NCI-H2196 (cell line): ENCODE results near the gene MRNIP.
"Not testable (repeated sequence)": the region's sequence is repeated elsewhere in the genome, so short reads cannot be mapped to it uniquely, and the experiment has no call there.

ENCODE experiments used
- DNase-seq: peaks from one replicate; lab custom pipeline; 2025; ENCODE audit not compliant: unreplicated experiment; lab: John Stamatoyannopoulos, UW

Gene MRNIP

GRCh38 chr5:179840766-179841165 is 17.9 kb downstream of the MRNIP start:
- no peak for DNase-seq

GRCh38 chr5:179840321-179840720 is 18.3 kb downstream of the MRNIP start:
- no peak for DNase-seq

DNA sequence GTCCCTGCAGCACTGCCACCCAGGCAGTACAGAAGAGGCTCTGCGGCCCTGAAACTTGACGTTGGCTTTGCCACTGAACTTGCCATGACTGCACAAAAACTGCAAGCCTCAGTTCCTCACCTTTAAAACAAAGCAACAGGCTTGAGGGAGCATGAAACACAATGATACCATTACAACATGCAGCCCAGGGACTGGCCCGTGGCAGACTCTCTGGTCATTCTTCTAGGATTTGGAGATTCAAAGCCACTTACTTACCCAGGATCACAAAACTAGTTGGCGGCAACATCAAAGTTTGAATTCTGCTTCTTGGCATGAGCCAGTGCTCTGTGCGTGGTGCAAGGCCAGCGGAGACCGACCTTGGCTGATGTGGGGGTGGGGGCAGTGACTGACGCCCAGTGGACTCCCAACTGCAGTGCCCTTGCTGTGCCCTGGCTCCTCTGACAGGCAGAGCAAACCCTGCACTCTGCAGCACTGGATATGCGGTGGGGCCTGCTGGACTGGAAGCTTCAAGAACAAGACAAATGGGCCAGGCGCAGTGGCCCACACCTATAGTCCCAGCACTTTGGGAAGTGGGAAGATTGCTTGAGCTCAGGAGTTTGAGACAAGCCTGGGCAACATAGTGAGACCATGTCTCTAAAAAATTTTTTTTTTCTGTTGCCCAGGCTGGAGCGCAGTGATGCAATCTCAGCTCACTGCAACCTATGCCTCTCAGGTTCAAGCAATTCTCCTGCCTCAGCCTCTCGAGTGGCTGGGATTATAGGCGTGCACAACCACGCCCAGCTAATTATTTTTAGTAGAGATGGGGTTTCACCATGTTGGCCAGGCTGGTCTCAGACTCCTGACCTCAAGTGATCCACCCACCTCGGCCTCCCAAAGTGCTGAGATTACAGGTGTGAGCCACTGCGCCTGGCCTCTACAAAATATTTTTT is 19.0 kb downstream of the MRNIP start:
- DNase-seq: no peak

DNA sequence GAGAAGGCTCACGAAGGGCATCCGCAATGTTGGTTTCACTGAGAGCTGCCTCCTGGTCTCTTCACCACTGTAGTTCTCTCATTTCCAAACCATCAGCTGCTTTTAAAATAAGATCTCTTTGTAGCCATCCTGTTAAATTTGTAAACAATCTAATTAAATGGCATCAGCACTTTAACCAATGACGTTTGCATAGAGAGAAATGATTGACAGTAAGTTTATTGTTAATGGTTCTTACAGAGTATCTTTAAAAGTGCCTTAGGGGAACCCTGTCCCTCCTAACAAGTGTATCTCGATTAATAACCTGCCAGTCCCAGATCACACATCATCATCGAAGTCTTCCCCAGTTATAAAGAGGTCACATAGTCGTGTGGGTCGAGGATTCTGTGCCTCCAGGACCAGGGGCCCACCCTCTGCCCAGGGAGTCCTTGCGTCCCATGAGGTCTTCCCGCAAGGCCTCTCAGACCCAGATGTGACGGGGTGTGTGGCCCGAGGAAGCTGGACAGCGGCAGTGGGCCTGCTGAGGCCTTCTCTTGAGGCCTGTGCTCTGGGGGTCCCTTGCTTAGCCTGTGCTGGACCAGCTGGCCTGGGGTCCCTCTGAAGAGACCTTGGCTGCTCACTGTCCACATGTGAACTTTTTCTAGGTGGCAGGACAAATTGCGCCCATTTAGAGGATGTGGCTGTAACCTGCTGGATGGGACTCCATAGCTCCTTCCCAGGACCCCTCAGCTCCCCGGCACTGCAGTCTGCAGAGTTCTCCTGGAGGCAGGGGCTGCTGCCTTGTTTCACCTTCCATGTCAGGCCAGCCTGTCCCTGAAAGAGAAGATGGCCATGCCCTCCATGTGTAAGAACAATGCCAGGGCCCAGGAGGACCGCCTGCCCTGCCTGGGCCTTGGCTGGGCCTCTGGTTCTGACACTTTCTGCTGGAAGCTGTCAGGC is 21.3 kb downstream of the MRNIP start:
- no peak for DNase-seq

DNA sequence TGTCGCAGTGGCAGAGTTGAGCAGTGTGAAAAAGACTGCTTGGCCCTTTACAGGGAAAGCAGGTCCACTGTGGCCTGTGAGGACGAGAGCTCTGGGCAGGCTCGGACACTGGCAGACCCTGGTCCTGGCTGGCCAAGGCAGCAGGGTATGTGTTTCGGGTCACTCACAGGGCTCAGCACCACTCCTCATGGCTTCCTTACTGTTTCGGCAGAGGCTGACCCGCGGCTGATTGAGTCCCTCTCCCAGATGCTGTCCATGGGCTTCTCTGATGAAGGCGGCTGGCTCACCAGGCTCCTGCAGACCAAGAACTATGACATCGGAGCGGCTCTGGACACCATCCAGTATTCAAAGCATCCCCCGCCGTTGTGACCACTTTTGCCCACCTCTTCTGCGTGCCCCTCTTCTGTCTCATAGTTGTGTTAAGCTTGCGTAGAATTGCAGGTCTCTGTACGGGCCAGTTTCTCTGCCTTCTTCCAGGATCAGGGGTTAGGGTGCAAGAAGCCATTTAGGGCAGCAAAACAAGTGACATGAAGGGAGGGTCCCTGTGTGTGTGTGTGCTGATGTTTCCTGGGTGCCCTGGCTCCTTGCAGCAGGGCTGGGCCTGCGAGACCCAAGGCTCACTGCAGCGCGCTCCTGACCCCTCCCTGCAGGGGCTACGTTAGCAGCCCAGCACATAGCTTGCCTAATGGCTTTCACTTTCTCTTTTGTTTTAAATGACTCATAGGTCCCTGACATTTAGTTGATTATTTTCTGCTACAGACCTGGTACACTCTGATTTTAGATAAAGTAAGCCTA is 22.2 kb downstream of the MRNIP start:
- no peak for DNase-seq

DNA sequence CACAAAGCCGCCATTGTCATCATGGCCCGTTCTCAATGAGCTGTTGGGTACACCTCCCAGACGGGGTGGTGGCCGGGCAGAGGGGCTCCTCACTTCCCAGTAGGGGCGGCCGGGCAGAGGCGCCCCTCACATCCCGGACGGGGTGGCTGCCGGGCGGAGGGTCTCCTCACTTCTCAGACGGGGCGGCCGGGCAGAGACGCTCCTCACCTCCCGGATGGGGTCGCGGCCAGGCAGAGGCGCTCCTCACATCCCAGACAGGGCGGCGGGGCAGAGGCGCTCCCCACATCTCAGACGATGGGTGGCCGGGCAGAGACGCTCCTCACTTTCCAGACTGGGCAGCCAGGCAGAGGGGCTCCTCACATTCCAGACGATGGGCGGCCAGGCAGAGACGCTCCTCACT is 23.7 kb downstream of the MRNIP start:
- DNase-seq: not testable (repeated sequence)

DNA sequence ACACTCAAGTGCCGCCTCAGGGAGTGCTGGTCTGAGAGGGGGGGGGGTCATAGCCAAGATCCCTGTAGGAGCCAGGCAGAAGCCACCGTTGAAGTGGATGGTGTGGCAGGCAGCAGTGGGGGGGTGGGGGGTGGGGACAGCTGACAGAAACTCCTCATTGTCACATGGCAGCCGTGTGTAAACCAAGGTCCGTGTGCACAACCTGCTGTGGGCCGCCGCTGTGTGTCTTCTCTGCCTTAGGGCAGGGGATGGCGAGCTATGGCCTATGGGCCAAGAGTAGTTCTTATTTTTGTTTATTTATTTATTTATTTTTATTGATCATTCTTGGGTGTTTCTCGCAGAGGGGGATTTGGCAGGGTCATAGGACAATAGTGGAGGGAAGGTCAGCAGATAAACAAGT is 24.5 kb downstream of the MRNIP start:
- no peak for DNase-seq

DNA sequence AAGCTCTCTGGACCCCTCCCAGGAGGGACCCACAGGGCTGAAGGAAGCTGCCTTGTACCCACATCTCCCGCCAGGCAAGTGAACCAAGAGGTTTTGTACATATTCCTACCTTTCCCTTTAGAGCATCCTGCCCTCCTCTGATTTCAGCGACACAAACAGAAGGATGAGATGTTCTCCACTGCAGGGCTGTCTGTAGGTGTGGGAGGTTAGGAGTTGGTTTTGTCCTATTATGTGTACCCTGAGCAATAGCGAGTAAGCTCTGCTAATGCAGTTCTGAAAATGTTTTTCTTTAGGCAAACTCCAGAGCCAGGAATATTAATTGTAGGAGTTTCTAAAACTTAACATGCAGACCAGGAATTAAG is 24.9 kb downstream of the MRNIP start:
- no peak for DNase-seq

- no peak for DNase-seq
These were observed 25.4 kb downstream of the MRNIP start for GRCh38 chr5:179833056-179833708.

- no peak for DNase-seq
These were observed 26.4 kb downstream of the MRNIP start for GRCh38 chr5:179832039-179832745.

DNA sequence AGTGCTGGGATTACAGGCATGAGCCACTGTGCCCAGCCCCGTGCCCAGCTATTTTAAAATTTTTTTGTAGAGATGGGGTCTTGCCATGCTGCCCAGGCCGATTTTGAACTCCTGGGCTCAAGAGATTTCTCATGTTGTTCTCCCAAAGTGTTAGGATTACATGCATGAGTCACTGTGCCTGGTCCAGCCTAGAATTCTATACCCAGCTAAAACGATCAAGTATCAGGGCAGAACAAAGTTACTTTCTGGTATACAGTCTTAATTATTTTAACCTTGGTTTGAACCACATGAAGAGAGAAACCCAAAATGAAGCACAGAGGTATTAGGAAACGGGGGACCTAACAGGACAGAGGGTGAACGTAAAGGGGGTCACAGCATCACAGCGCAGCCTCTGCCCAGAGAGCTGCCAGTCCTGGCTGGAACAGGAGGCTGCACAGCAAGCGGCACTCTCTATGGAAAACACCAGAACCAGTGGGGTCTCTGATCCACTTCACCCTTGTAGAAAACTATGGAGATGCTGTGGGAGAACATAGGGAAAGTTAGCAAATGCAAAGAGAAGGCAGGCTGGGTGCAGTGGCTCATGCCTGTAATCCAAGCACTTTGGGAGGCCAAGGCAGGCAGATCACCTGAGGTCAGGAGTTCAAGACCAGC is 27.7 kb downstream of the MRNIP start:
- DNase-seq: no peak

GRCh38 chr5:179829732-179830435 is 28.7 kb downstream of the MRNIP start:
- DNase-seq: no peak

DNA sequence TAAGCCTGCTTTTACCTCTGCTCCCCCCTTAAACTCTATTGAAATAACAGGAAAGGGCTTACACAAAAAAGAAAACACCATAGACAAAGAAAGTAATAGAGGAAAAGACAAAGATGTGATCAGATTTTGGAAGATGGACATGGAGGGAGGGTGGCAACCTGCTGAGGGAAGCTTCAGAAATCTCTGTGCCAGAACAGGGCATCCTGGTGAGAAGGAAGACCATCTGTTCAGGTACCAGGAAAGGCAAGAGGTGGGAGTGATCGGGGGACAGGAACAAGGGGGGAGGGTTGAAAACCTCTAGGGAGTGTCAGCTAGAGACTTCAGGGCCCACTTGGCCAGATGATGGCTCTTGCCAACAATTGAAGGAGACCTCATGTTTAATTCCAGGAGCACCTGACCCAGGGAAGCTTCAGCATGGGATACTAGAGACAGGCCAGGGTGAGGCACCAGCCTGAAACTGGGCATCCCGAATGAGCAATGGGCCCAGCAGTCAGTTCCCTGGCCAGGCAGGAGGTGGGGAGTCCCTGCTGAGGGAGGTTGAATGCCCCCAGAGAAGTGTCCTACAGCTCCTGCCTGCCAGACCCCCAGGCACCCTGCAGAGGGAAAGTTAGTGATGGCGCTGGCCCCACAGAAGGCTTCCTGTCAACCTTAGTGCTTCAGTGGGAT is 29.7 kb downstream of the MRNIP start:
- no peak for DNase-seq

DNA sequence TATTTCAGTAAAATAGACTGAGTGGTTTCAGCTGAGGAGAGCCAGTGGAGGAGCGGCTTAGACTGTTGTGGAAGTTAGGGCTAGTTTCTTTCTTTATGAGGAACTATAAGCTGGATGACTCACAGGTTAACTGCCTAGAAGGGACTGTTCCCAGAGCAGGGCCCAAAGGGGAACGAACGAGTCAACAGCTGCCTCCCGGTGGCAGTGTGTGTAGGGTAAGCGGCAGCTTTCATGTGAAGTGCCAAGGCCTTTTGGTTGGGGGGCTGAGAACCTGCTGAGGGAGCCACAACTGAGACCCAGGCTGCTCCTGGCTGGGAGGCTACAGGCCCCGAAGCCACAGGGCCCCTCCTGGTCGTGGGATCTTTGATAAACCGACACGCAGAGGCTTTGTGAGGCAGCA is 30.9 kb downstream of the MRNIP start:
- DNase-seq: no peak

GRCh38 chr5:179825655-179826182 is 32.9 kb downstream of the MRNIP start:
- DNase-seq: no peak

- DNase-seq: no peak
These were observed 33.9 kb downstream of the MRNIP start for GRCh38 chr5:179824745-179825112.

- no peak for DNase-seq
These were observed 34.5 kb downstream of the MRNIP start for GRCh38 chr5:179823937-179824744.
